ENCODE measurements around the gene CAB39.

Gene CAB39

GRCh38 chr2:230821991-230822520 is 109.4 kb downstream of the CAB39 start:
- no peaks in the 10 kb centered on the region for H3K27me3 ChIP-seq (ENCODE audit: insufficient read depth, low read length, poor library complexity)
- H3K4me3 ChIP-seq (ENCODE audit: low read depth in 1 of 2, low read length in 2 of 2), result no peak overlapping the region
- H3K4me2 ChIP-seq (ENCODE audit: insufficient read depth, low read length), result no peak overlapping the region
- TF ChIP-seq EZH2 (IDR thresholded peaks at IDR 0.05; ENCODE audit: borderline replicate concordance, low read depth, low read length, severe bottlenecking) (no peak), CTCF (IDR thresholded peaks at IDR 0.05; ENCODE audit: borderline replicate concordance, extremely low read depth, low read length, poor library complexity, severe bottlenecking) (no peak)
- H3K9me3 ChIP-seq (ENCODE audit: insufficient read depth, low read length, severe bottlenecking), result no peaks in the 10 kb centered on the region
- H2AFZ ChIP-seq (ENCODE audit: low read depth, low read length), result no peak overlapping the region
- H4K20me1 ChIP-seq (ENCODE audit: insufficient read depth, low read length), result no peaks in the 10 kb centered on the region
- H3K4me1 ChIP-seq (ENCODE audit: insufficient read depth, low read length), result peaks cover 7% of the 10 kb centered on the region
- DNase-seq (no peak), ATAC-seq (ENCODE audit: insufficient read depth, low read depth) (no peak)
- H3K9ac ChIP-seq (ENCODE audit: low read depth, low read length), result no peak overlapping the region
- H3K79me2 ChIP-seq (ENCODE audit: insufficient read depth, low read length), result no peaks in the 10 kb centered on the region
- peaks cover 33% of the 10 kb centered on the region for H3K36me3 ChIP-seq (ENCODE audit: insufficient read depth, low read length)
- no peak overlapping the region for H3K27ac ChIP-seq (ENCODE audit: low read length)

- no peak overlapping the region for H3K4me2 ChIP-seq (ENCODE audit: insufficient read depth, low read length)
Observed at GRCh38 chr2:230823264-230823964, 110.8 kb downstream of the CAB39 start.

GRCh38 chr2:230824406-230824978 is 111.8 kb downstream of the CAB39 start:
- H3K9me3 ChIP-seq (ENCODE audit: insufficient read depth, low read length, severe bottlenecking), result no peaks in the 10 kb centered on the region
- H3K9ac ChIP-seq (ENCODE audit: low read depth, low read length), result no peak overlapping the region
- no peaks in the 10 kb centered on the region for H4K20me1 ChIP-seq (ENCODE audit: insufficient read depth, low read length)
- no peaks in the 10 kb centered on the region for H3K79me2 ChIP-seq (ENCODE audit: insufficient read depth, low read length)
- H3K27me3 ChIP-seq (ENCODE audit: insufficient read depth, low read length, poor library complexity), result no peaks in the 10 kb centered on the region
- peak overlapping the region; percentile 53; the same call in 1 of the 2 replicates for H2AFZ ChIP-seq (ENCODE audit: low read depth, low read length)
- no peak overlapping the region for H3K4me3 ChIP-seq (ENCODE audit: low read depth in 1 of 2, low read length in 2 of 2)
- H3K4me1 ChIP-seq (ENCODE audit: insufficient read depth, low read length), result peaks cover 7% of the 10 kb centered on the region
- H3K27ac ChIP-seq (ENCODE audit: low read length), result no peak overlapping the region
- peak; percentile 98 for ATAC-seq (ENCODE audit: insufficient read depth, low read depth)
- DNase-seq, result peak; percentile 72
- H3K4me2 ChIP-seq (ENCODE audit: insufficient read depth, low read length), result peak overlapping the region; percentile 47
- peaks cover 14% of the 10 kb centered on the region; the same call in 1 of the 2 replicates for H3K36me3 ChIP-seq (ENCODE audit: insufficient read depth, low read length)
- no peak for TF ChIP-seq EZH2 (IDR thresholded peaks at IDR 0.05; ENCODE audit: borderline replicate concordance, low read depth, low read length, severe bottlenecking)
- peak; percentile 85 for TF ChIP-seq CTCF (IDR thresholded peaks at IDR 0.05; ENCODE audit: borderline replicate concordance, extremely low read depth, low read length, poor library complexity, severe bottlenecking)

More at GRCh38 chr2:230823264-230823964, 110.8 kb downstream of the CAB39 start:
- H3K4me1 ChIP-seq (ENCODE audit: insufficient read depth, low read length), result peaks cover 7% of the 10 kb centered on the region
- no peak for DNase-seq
- no peaks in the 10 kb centered on the region for H4K20me1 ChIP-seq (ENCODE audit: insufficient read depth, low read length)
- no peaks in the 10 kb centered on the region for H3K27me3 ChIP-seq (ENCODE audit: insufficient read depth, low read length, poor library complexity)
- H3K4me3 ChIP-seq (ENCODE audit: low read depth in 1 of 2, low read length in 2 of 2), result no peak overlapping the region
- H3K79me2 ChIP-seq (ENCODE audit: insufficient read depth, low read length), result no peaks in the 10 kb centered on the region
- H3K36me3 ChIP-seq (ENCODE audit: insufficient read depth, low read length), result peaks cover 21% of the 10 kb centered on the region
- H3K27ac ChIP-seq (ENCODE audit: low read length), result no peak overlapping the region
- no peak for ATAC-seq (ENCODE audit: insufficient read depth, low read depth)
- no peak overlapping the region for H3K9ac ChIP-seq (ENCODE audit: low read depth, low read length)
- TF ChIP-seq CTCF (IDR thresholded peaks at IDR 0.05; ENCODE audit: borderline replicate concordance, extremely low read depth, low read length, poor library complexity, severe bottlenecking) (no peak), EZH2 (IDR thresholded peaks at IDR 0.05; ENCODE audit: borderline replicate concordance, low read depth, low read length, severe bottlenecking) (no peak)
- H3K9me3 ChIP-seq (ENCODE audit: insufficient read depth, low read length, severe bottlenecking), result no peaks in the 10 kb centered on the region
- no peak overlapping the region for H2AFZ ChIP-seq (ENCODE audit: low read depth, low read length)
